Keratinocyte (primary cell): ENCODE results near the gene RASL10A. TPM values are rescaled to one million over a fixed set of nuclear protein-coding genes. Genes with fewer than 3 reads are reported as not detected.

ENCODE experiments used
- DNase-seq: peaks from one replicate; pipeline ENCODE4 v3.0.0-alpha.2; 2011; ENCODE audit warnings: low read depth, missing footprints, low spot score
- FAIRE-seq: peaks from 2 replicates; lab custom pipeline; 2011; peaks lifted over from hg19 to GRCh38; lab: Jason Lieb, UNC
- H2AFZ ChIP-seq: 2 replicates; pipeline ENCODE4 v1.6.0; 2012; ENCODE audit warnings: low read length, control low read depth, inconsistent platforms; ENCODE audit not compliant: control insufficient read depth
- H3K27ac ChIP-seq: 2 replicates; pipeline ENCODE4 v1.5.1; 2011; ENCODE audit warnings: low read length; ENCODE audit not compliant: control insufficient read depth, insufficient read depth
- H3K27me3 ChIP-seq: 3 replicates; pipeline ENCODE4 v1.6.0; 2011; ENCODE audit warnings: low read length; ENCODE audit not compliant: control insufficient read depth, insufficient read depth; ENCODE audit errors: extremely low read depth
- H3K36me3 ChIP-seq, 2 experiments: 2 replicates in 1 of 2; 3 replicates in 1 of 2; pipeline ENCODE4 v1.5.1; 2011; ENCODE audit warnings: low read length in 2 of 2, mild to moderate bottlenecking in 1 of 2; ENCODE audit not compliant: control insufficient read depth in 2 of 2, insufficient read depth in 2 of 2; ENCODE audit errors: extremely low read depth in 1 of 2
- H3K4me1 ChIP-seq: 3 replicates; pipeline ENCODE4 v1.5.1; 2011; ENCODE audit warnings: low read length; ENCODE audit not compliant: control insufficient read depth, insufficient read depth; ENCODE audit errors: extremely low read depth
- H3K4me2 ChIP-seq: 3 replicates; pipeline ENCODE4 v1.6.0; 2011; ENCODE audit warnings: low read depth, low read length; ENCODE audit not compliant: control insufficient read depth, insufficient read depth; ENCODE audit errors: extremely low read depth
- H3K4me3 ChIP-seq, 3 experiments: fragments of 200-600 bp in 1 of 3; sonication (generic) in 1 of 3; 2 replicates in 2 of 3; 3 replicates in 1 of 3; pipeline ENCODE4 v1.5.1; 2011 to 2016; ENCODE audit warnings: low read length in 3 of 3, mild to moderate bottlenecking in 3 of 3, control low read depth in 2 of 3, inconsistent platforms in 1 of 3, low read depth in 1 of 3, mixed read lengths in 1 of 3, mixed run types in 1 of 3, moderate library complexity in 1 of 3; ENCODE audit not compliant: control insufficient read depth in 2 of 3, insufficient read depth in 2 of 3; ENCODE audit errors: extremely low read depth in 1 of 3
- H3K79me2 ChIP-seq: 2 replicates; pipeline ENCODE4 v1.6.0; 2012; ENCODE audit warnings: low read length; ENCODE audit not compliant: control insufficient read depth, insufficient read depth
- H3K9ac ChIP-seq: 3 replicates; pipeline ENCODE4 v1.6.0; 2011; ENCODE audit warnings: low read length; ENCODE audit not compliant: control insufficient read depth, insufficient read depth; ENCODE audit errors: extremely low read depth
- H3K9me1 ChIP-seq: 3 replicates; pipeline ENCODE4 v1.6.0; 2011; ENCODE audit warnings: low read length; ENCODE audit not compliant: control insufficient read depth, insufficient read depth; ENCODE audit errors: extremely low read depth
- H3K9me3 ChIP-seq: 2 replicates; pipeline ENCODE4 v1.5.1; 2012; ENCODE audit warnings: low read depth, low read length; ENCODE audit not compliant: control insufficient read depth
- H4K20me1 ChIP-seq: 3 replicates; pipeline ENCODE4 v1.6.0; 2011; ENCODE audit warnings: low read length; ENCODE audit not compliant: control insufficient read depth, insufficient read depth; ENCODE audit errors: extremely low read depth
- EZH2 ChIP-seq: IDR thresholded peaks from one replicate; pipeline ENCODE4 v1.6.1; 2012; ENCODE audit warnings: inconsistent platforms, mild to moderate bottlenecking, low read length, moderate library complexity
- dilution Hi-C: fragments of 300-500 bp; cut with MboI; formaldehyde crosslinking; loops from one replicate; pipeline ENCODE4 v1.7.0; 2020; ENCODE audit warnings: low sequenced_read_pairs; ENCODE audit not compliant: extremely low pct_ligation_motif_present
- polyA plus RNA-seq, 5 experiments: library from polyadenylated mRNA; depleted of rRNA in 3 of 5; stranded (reverse) in 3 of 5; stranded (forward) in 1 of 5; unstranded in 1 of 5; fragments of >200 nt; gene quantifications; 1 replicate in 1 of 5; 2 replicates in 3 of 5; 3 replicates in 1 of 5; pipeline versions ENCODE4 v1.2.1 to v1.2.3, GENCODE V29; 2011 to 2012; ENCODE audit warnings: missing spikeins in 2 of 5, low read depth in 1 of 5, low replicate concordance in 1 of 5
- TF ChIP-seq, protein P1 (sequence below), 3 experiments: IDR thresholded peaks in 1 of 3; conservative IDR thresholded peaks in 1 of 3; optimal IDR thresholded peaks in 1 of 3; 2 replicates in 2 of 3; 3 replicates in 1 of 3; pipeline versions ENCODE3 to v1.5.1; 2011; ENCODE audit warnings: low read length in 3 of 3, mild to moderate bottlenecking in 3 of 3, moderate library complexity in 2 of 3, control low read depth in 1 of 3, inconsistent platforms in 1 of 3; ENCODE audit not compliant: insufficient read depth in 2 of 3; ENCODE audit errors: extremely low read depth in 1 of 3

The RASL10A gene
- polyA plus RNA-seq, 1 donor (not counting 4 experiments of a cell fraction or from before 2014, with no cell fraction given): not detected

DNA sequence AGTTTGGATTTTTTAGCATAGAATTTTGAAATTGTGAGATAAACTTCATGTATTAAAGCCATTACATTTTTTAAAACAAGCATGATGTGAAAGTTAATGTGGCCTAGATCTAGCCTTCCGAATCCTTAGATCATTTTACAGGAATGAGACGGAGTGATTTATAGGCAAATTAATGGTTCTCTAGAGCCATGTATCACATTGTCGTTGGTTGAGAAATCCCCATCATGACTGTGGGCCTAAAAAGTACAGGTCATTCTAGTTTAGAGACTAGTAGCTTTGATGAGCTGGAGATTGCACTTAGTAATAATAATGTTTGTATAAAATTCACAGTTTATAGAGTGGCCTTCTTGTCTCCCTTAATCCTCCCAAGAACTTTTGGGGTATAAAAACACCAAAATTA lies 40.3 kb downstream of the RASL10A start:
- Histone ChIP-seq H3K4me2 (no peak overlapping the region), H4K20me1 (peaks cover 48% of the 10 kb centered on the region)

DNA sequence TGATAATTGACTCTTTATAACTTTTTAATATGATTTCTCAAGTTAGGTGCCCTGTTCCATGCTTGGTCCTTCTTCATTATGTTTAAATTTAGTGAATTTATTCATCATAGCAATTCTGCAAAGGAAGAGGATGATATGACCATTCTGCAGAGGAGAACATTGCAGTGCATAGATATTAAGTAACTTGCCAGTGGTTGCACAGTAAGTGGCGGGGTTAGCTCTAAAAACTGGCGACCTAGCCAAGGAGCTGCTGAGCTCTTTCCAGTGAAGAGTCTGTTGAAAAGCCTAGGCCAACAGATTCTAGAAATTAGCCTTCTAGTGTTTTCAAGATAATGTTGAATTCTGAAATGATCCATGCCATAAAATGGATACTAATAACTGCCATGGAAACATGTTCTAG lies 42.9 kb downstream of the RASL10A start:
- H3K9me3 ChIP-seq: no peaks in the 10 kb centered on the region
- FAIRE-seq: no peak
- no peak overlapping the region for H3K27ac ChIP-seq
- H3K27me3 ChIP-seq: no peaks in the 10 kb centered on the region
- H3K9me1 ChIP-seq: peaks cover 2% of the 10 kb centered on the region
- H3K4me1 ChIP-seq: peaks cover 15% of the 10 kb centered on the region
- TF ChIP-seq, protein P1, sequence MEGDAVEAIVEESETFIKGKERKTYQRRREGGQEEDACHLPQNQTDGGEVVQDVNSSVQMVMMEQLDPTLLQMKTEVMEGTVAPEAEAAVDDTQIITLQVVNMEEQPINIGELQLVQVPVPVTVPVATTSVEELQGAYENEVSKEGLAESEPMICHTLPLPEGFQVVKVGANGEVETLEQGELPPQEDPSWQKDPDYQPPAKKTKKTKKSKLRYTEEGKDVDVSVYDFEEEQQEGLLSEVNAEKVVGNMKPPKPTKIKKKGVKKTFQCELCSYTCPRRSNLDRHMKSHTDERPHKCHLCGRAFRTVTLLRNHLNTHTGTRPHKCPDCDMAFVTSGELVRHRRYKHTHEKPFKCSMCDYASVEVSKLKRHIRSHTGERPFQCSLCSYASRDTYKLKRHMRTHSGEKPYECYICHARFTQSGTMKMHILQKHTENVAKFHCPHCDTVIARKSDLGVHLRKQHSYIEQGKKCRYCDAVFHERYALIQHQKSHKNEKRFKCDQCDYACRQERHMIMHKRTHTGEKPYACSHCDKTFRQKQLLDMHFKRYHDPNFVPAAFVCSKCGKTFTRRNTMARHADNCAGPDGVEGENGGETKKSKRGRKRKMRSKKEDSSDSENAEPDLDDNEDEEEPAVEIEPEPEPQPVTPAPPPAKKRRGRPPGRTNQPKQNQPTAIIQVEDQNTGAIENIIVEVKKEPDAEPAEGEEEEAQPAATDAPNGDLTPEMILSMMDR (optimal IDR thresholded peaks at IDR 0.05 in 1 of 3, IDR thresholded peaks at IDR 0.05 in 1 of 3, conservative IDR thresholded peaks at IDR 0.05 in 1 of 3; ENCODE audit: extremely low read depth in 1 of 3, insufficient read depth in 2 of 3, low read length in 3 of 3): no peak
- TF ChIP-seq EZH2: no peak
- H3K9ac ChIP-seq: no peak overlapping the region
- no peak overlapping the region for H3K4me3 ChIP-seq
- H4K20me1 ChIP-seq: peaks cover 52% of the 10 kb centered on the region
- H3K4me2 ChIP-seq: no peak overlapping the region
- H3K36me3 ChIP-seq: peaks cover 24 to 45% of the 10 kb centered on the region in 2 experiments
- H3K79me2 ChIP-seq: peaks cover 96% of the 10 kb centered on the region
- dilution Hi-C loops: no loop called here
- no peak for DNase-seq
- no peak overlapping the region for H2AFZ ChIP-seq

More for the DNA sequence above, 40.3 kb downstream of the RASL10A start:
- dilution Hi-C loops: no loop called here
- DNase-seq (no peak), FAIRE-seq (no peak)
- TF ChIP-seq, protein P1 (optimal IDR thresholded peaks at IDR 0.05 in 1 of 3, IDR thresholded peaks at IDR 0.05 in 1 of 3, conservative IDR thresholded peaks at IDR 0.05 in 1 of 3; ENCODE audit: extremely low read depth in 1 of 3, insufficient read depth in 2 of 3, low read length in 3 of 3): no peak
- TF ChIP-seq EZH2: no peak
- peaks cover 2% of the 10 kb centered on the region for H3K9me1 ChIP-seq
- H3K4me1 ChIP-seq: peaks cover 9% of the 10 kb centered on the region
- peaks cover 37 to 49% of the 10 kb centered on the region in 2 experiments for H3K36me3 ChIP-seq
- peaks cover 96% of the 10 kb centered on the region for H3K79me2 ChIP-seq
- H3K9me3 ChIP-seq: no peaks in the 10 kb centered on the region
- no peaks in the 10 kb centered on the region for H3K27me3 ChIP-seq
- H3K9ac ChIP-seq: no peak overlapping the region
- no peak overlapping the region for H3K27ac ChIP-seq
- H2AFZ ChIP-seq: no peak overlapping the region
- no peak overlapping the region for H3K4me3 ChIP-seq
